ENCODE measurements around the gene PRDM11.

GRCh38 chr11:45145083-45145378, 1.4 kb upstream of the PRDM11 start:
- TF ChIP-seq POLR2AphosphoS5 (IDR thresholded peaks at IDR 0.05) (no peak), EP300 (IDR thresholded peaks at IDR 0.05) (no peak)
- TF ChIP-seq, protein P1, sequence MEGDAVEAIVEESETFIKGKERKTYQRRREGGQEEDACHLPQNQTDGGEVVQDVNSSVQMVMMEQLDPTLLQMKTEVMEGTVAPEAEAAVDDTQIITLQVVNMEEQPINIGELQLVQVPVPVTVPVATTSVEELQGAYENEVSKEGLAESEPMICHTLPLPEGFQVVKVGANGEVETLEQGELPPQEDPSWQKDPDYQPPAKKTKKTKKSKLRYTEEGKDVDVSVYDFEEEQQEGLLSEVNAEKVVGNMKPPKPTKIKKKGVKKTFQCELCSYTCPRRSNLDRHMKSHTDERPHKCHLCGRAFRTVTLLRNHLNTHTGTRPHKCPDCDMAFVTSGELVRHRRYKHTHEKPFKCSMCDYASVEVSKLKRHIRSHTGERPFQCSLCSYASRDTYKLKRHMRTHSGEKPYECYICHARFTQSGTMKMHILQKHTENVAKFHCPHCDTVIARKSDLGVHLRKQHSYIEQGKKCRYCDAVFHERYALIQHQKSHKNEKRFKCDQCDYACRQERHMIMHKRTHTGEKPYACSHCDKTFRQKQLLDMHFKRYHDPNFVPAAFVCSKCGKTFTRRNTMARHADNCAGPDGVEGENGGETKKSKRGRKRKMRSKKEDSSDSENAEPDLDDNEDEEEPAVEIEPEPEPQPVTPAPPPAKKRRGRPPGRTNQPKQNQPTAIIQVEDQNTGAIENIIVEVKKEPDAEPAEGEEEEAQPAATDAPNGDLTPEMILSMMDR (IDR thresholded peaks at IDR 0.05) = no peak
